ENCODE results near the gene GORAB.

The GORAB gene

DNA sequence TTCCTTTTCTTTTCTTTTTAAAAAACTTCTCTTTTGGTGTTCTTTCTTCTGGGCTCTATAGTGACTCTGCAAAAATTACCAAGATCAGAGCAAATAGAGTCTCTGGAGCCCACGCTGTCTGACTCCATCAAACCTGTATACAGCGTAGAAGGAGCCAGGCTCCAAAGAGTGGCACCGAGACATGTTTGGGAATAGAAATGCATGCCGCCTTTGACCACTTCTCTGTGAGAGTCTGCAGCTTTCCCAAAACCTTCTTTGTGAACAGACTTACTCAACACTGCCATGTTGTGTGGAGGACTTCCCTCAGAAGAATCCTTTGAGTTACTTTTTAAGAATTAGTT lies 55.3 kb downstream of the GORAB start:
- Histone ChIP-seq H3K4me3 (no peak overlapping the region), H3K27me3 (ENCODE audit: low read depth) (no peaks in the 10 kb centered on the region), H3K36me3 (replicated peaks) (no peaks in the 10 kb centered on the region), H3K4me1 (peaks cover 30% of the 10 kb centered on the region), H3K9me3 (no peaks in the 10 kb centered on the region)
- no peak for DNase-seq (ENCODE audit: low spot score in 2 of 2)
- in situ Hi-C loops (cut with MboI; ENCODE audit: low sequenced_read_pairs) = no loop called here

DNA sequence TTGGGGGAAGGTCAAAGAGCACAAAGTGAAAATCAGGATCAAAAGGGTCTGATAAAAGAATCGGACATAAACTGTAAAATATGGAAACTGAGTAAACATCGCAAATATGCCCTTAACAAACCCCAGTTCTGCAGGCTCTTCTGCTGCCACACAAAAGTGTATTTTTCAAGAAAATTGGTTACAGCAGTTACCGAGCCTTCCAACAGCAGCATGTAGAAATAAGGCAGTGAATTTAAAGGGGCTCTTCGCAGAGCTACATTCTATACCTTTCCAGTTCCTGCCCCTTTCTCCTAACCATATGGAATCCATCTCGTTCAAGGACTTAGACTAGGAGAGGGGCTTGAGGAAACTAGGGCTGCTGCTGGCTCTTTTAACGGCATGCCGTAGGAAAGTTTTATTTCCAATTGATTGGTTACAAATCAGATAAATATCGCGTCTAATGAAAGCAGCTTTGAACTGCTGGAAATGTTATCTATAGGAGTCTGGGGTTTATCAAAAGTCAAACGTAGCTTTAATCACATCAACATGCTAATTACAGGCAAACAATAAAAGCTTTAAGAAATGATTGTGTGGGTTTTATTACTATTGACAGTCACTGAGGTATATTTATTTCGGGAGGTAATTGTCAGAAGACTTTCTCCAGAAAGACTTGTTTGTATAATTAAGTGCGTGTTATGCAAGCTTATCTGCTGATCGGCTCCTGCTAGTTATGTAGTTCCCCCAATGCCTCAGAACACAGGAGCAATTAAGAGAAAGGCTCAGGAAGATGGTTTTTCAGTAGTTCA lies 59.1 kb downstream of the GORAB start:
- Histone ChIP-seq H3K4me3 (no peak overlapping the region), H3K4me1 (peaks cover 39% of the 10 kb centered on the region), H3K9me3 (no peaks in the 10 kb centered on the region), H3K36me3 (replicated peaks) (no peaks in the 10 kb centered on the region), H3K27me3 (ENCODE audit: low read depth) (no peaks in the 10 kb centered on the region)
- in situ Hi-C loops (cut with MboI; ENCODE audit: low sequenced_read_pairs) = no loop called here
- no peak for DNase-seq (ENCODE audit: low spot score in 2 of 2)

DNA sequence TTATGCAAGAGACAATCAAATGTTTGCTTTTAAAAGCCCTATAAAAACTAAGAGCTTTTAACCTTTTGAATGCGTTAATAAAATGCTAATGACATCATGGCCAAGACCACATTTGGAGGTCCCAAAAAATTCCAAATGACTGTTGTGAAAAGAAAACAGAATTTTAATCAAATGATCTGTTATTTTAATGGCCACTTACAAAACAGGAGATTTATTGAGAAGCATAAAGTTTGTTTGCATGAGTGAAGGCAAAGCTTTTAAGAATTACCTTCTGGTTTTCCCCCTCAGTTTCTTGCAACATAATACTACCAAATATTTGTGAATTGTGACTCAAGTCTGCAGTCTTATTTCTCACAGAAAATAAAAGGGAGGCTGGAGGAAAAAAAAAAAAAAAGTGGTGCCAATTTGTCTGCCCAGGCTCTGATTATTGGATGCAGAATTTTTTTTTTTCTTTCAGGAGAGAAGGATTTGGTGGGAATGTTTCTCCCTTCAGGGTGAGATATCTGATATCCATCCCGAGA lies 60.7 kb downstream of the GORAB start:
- in situ Hi-C loops (cut with MboI; ENCODE audit: low sequenced_read_pairs) = no loop called here
- peak in 1 of 2 experiments; percentile 55 for DNase-seq (ENCODE audit: low spot score in 2 of 2)
- Histone ChIP-seq H3K9me3 (no peaks in the 10 kb centered on the region), H3K36me3 (replicated peaks) (no peaks in the 10 kb centered on the region), H3K27me3 (ENCODE audit: low read depth) (no peaks in the 10 kb centered on the region), H3K4me3 (no peak overlapping the region), H3K4me1 (peaks cover 30% of the 10 kb centered on the region)

DNA sequence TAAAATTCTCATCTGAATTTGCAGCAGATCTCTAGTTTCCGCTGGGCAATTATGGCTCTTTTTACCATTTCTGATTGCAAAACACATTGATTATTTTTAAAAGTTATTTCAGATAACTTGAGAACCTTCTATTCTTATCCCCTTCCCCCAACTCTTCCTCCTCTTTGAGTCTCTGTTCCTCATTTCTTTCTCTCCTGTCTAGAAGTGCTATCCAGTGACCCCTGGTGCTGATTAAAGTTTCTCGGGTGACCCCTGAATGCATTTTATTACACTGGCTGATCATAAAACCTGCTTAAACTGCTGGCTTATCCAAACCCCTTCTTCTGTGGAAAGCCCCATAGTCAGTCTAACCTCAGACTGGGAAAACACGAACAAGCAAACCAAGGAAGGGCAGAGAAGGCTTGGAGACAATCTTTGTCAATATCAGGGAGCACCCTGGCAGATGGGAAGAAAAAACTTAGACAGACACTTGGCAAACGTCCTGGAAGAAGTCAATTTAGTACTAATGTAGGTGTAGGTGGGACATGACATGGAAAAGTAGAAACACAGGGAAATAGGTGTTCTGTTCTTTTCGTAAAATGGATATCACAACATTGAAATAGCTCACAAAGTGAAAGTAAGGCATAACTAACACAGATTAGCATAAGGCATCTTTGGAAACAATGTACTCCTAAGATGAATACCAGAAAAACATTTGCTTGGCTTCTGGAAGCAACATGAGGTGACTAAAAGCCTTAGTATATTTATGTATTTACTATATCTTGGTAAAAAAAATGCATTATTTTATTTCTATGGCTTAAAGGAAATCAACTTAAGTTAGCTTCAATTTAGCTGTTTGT lies 61.4 kb downstream of the GORAB start:
- H3K36me3 ChIP-seq (replicated peaks) = no peaks in the 10 kb centered on the region
- H3K27me3 ChIP-seq (ENCODE audit: low read depth) = no peaks in the 10 kb centered on the region
- no peak overlapping the region for H3K4me3 ChIP-seq
- no peaks in the 10 kb centered on the region for H3K9me3 ChIP-seq
- in situ Hi-C loops (cut with MboI; ENCODE audit: low sequenced_read_pairs) = no loop called here
- no peak for DNase-seq (ENCODE audit: low spot score in 2 of 2)
- peaks cover 25% of the 10 kb centered on the region for H3K4me1 ChIP-seq

DNA sequence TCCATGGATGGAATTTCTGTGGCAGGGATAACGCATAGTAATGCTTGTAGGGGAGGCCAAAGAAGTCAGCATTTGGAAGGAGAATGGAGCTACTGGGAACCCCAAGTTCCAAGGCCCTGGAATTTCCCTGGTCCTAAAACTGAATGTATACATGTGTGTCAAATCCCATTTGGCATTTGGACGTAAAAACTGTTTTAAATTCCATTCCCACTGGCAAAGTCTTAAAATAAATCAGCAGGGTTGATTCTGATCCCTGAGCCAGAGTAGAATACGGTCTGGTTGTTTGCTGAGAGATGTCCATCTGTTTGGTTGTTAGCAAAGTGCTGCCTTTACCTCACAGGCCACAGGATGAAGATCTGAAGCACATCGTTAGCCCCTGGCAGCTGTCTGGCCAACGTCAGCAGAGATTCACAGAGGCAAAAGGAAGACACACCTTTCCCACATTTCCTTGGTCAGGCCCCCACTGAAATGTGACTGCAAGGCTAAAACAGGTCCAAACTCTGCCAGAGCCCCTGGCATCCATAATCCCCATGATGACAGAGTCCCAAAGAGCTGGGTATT lies 62.2 kb downstream of the GORAB start:
- H3K4me1 ChIP-seq = peaks cover 25% of the 10 kb centered on the region
- no peaks in the 10 kb centered on the region for H3K27me3 ChIP-seq (ENCODE audit: low read depth)
- in situ Hi-C loops (cut with MboI; ENCODE audit: low sequenced_read_pairs) = no loop called here
- H3K36me3 ChIP-seq (replicated peaks) = no peaks in the 10 kb centered on the region
- H3K9me3 ChIP-seq = no peaks in the 10 kb centered on the region
- H3K4me3 ChIP-seq = no peak overlapping the region
- DNase-seq (ENCODE audit: low spot score in 2 of 2) = no peak

DNA sequence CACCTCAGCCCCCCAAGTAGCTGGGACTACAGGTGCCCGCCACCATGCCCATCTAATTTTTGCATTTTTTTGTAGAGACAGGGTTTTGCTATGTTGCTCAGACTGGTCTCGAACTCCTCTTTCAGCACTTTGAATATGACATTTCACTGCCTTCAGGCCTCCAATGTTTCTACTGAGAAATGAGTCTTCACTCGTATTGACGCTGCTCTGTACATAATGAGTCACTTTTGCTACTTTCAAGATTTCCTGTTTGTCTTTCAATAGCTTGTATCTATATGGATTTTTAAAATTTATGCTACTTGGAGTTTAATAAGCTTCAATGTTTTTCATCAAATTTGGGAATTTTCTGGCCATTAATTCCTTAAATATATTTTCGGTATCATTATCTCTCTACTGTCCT lies 64.7 kb downstream of the GORAB start:
- in situ Hi-C loops (cut with MboI; ENCODE audit: low sequenced_read_pairs) = no loop called here

DNA sequence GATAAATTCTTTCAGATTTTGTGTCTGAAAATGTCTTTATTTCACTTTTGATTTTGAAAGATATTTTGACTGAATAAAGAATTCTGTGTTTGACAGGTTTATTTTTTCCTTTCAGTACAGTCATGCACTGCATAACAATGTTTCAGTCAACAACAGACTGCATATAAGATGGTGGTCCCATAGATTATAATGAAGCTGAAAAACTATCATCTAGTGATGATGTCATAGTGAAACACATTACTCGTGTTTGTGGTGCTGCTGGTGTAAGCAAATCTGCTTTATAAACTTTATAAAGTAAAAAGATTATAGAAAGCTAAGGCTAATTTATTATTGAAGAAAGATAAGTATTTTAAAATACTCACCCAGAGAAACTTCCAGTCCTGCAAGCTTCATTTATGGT lies 66.7 kb downstream of the GORAB start:
- no peak for DNase-seq (ENCODE audit: low spot score in 2 of 2)
- Histone ChIP-seq H3K36me3 (replicated peaks) (no peaks in the 10 kb centered on the region), H3K27me3 (ENCODE audit: low read depth) (no peaks in the 10 kb centered on the region), H3K4me3 (no peak overlapping the region), H3K9me3 (peaks cover 9% of the 10 kb centered on the region), H3K4me1 (peaks cover 2% of the 10 kb centered on the region)
- in situ Hi-C loops (cut with MboI; ENCODE audit: low sequenced_read_pairs) = no loop called here

More for the DNA sequence above, 64.7 kb downstream of the GORAB start:
- Histone ChIP-seq H3K27me3 (ENCODE audit: low read depth) (no peaks in the 10 kb centered on the region), H3K36me3 (replicated peaks) (no peaks in the 10 kb centered on the region), H3K9me3 (no peaks in the 10 kb centered on the region; the same call in none of the 2 replicates), H3K4me3 (no peak overlapping the region), H3K4me1 (peaks cover 19% of the 10 kb centered on the region)
- DNase-seq (ENCODE audit: low spot score in 2 of 2) = no peak

DNA sequence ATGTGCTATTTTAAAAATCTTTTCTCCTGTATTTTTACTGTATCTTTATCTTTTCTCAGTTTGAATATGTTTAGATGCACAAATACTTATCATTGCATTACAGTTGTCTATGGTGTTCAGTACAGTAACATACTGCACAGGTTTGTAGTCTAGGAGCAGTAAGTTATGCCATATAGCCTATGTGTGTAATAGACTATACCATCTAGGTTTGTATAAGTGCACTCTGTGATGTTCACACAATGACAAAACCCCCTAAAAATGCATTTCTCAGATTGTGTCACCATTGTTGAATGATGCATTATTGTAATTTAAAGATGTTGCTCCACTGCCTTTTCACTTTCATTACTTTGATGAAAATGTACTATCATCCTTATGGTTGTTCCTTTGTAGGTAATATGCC lies 67.1 kb downstream of the GORAB start:
- Histone ChIP-seq H3K4me3 (no peak overlapping the region), H3K27me3 (ENCODE audit: low read depth) (no peaks in the 10 kb centered on the region), H3K36me3 (replicated peaks) (no peaks in the 10 kb centered on the region), H3K9me3 (peaks cover 9% of the 10 kb centered on the region), H3K4me1 (no peaks in the 10 kb centered on the region; the same call in 1 of the 2 replicates)
- in situ Hi-C loops (cut with MboI; ENCODE audit: low sequenced_read_pairs) = no loop called here
- no peak for DNase-seq (ENCODE audit: low spot score in 2 of 2)

DNA sequence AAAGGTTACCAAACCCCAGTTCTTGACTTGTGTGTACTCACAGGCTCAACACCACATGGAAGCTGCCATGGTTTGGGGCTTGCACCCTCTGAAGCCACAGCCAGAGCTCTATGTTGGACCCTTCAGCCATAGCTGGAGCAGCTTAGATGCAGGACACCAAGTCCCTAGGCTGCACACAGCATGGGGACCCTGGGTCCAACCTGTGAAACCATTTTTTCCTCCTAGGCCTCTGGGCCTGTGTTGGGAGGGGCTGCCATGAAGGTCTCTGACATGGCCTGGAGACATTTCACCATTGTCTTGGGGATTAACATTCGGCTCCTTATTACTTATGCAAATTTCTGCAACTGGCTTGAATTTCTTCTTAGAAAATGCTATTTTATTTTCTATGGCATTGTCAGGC lies 69.9 kb downstream of the GORAB start:
- in situ Hi-C loops (cut with MboI; ENCODE audit: low sequenced_read_pairs) = no loop called here
- Histone ChIP-seq H3K4me1 (no peaks in the 10 kb centered on the region), H3K9me3 (peaks cover 9% of the 10 kb centered on the region), H3K4me3 (no peak overlapping the region), H3K27me3 (ENCODE audit: low read depth) (no peaks in the 10 kb centered on the region), H3K36me3 (replicated peaks) (no peaks in the 10 kb centered on the region)
- no peak for DNase-seq (ENCODE audit: low spot score in 2 of 2)

All from HAP-1 (cell line).